ENCODE data around the gene ICAM2.
"Not testable (repeated sequence)": the region's sequence is repeated elsewhere in the genome, so short reads cannot be mapped to it uniquely, and the experiment has no call there.

ICAM2 gene

GRCh38 chr17:63985387-63986140 is 34.9 kb downstream of the ICAM2 start:
- CTCF ChIA-PET = interaction anchor here (0.8 to 2.2 kb wide), 6 partner anchors 10 to 148 kb away, joined by 3 to 10 read pairs (median 4); no protein-coding TSS in a partner anchor
- no peak for DNase-seq (ENCODE audit: extremely low spot score)
- TF ChIP-seq, protein P1, sequence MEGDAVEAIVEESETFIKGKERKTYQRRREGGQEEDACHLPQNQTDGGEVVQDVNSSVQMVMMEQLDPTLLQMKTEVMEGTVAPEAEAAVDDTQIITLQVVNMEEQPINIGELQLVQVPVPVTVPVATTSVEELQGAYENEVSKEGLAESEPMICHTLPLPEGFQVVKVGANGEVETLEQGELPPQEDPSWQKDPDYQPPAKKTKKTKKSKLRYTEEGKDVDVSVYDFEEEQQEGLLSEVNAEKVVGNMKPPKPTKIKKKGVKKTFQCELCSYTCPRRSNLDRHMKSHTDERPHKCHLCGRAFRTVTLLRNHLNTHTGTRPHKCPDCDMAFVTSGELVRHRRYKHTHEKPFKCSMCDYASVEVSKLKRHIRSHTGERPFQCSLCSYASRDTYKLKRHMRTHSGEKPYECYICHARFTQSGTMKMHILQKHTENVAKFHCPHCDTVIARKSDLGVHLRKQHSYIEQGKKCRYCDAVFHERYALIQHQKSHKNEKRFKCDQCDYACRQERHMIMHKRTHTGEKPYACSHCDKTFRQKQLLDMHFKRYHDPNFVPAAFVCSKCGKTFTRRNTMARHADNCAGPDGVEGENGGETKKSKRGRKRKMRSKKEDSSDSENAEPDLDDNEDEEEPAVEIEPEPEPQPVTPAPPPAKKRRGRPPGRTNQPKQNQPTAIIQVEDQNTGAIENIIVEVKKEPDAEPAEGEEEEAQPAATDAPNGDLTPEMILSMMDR (IDR thresholded peaks at IDR 0.05; ENCODE audit: control extremely low read depth, extremely low read depth, low read depth, missing control alignments) = no peak
- POLR2A ChIA-PET = no interaction called here

- CTCF ChIA-PET = interaction anchor here (0.9 to 2.2 kb wide), 7 partner anchors 9 to 149 kb away, joined by 3 to 10 read pairs (median 4); no protein-coding TSS in a partner anchor
- no peak for DNase-seq (ENCODE audit: extremely low spot score)
- TF ChIP-seq, protein P1 (IDR thresholded peaks at IDR 0.05; ENCODE audit: control extremely low read depth, extremely low read depth, low read depth, missing control alignments) = no peak
- POLR2A ChIA-PET = no interaction called here
Observed at GRCh38 chr17:63984651-63985386, 35.6 kb downstream of the ICAM2 start.

- ChIA-PET CTCF (interaction anchor here (0.9 to 2.2 kb wide), 4 partner anchors 13 to 118 kb away, joined by 3 to 10 read pairs (median 4); no protein-coding TSS in a partner anchor), POLR2A (no interaction called here)
- no peak for DNase-seq (ENCODE audit: extremely low spot score)
- TF ChIP-seq, protein P1 (IDR thresholded peaks at IDR 0.05; ENCODE audit: control extremely low read depth, extremely low read depth, low read depth, missing control alignments) = no peak
Observed at GRCh38 chr17:63984236-63984635, 36.2 kb downstream of the ICAM2 start.

DNA sequence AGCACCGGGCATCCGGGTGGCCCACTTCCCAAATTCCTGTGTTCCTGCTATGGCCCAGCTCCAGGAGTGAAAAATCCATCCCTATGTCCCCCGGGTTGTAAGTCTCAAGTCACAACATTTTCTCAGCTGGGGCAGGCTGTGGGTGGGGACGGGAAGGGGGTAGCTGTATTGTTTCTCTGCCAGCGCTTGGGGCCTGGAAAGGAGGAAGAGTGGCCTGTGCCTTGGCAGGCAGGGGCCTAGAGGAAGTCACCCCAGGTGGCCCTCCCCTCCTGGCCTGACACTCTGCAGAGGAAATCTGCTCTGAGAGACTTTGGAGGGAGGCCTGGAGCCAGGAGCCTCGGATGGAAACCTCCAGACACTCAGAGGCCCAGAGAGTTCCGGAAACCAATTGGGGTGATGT is 37.1 kb downstream of the ICAM2 start:
- DNase-seq (ENCODE audit: extremely low spot score) = no peak
- CTCF ChIA-PET = interaction anchor here (1.5 to 1.9 kb wide), 2 partner anchors 37 to 64 kb away, joined by 6 read pairs; partner anchors contain the start of gene GH1
- POLR2A ChIA-PET = no interaction called here
- TF ChIP-seq, protein P1 (IDR thresholded peaks at IDR 0.05; ENCODE audit: control extremely low read depth, extremely low read depth, low read depth, missing control alignments) = no peak

DNA sequence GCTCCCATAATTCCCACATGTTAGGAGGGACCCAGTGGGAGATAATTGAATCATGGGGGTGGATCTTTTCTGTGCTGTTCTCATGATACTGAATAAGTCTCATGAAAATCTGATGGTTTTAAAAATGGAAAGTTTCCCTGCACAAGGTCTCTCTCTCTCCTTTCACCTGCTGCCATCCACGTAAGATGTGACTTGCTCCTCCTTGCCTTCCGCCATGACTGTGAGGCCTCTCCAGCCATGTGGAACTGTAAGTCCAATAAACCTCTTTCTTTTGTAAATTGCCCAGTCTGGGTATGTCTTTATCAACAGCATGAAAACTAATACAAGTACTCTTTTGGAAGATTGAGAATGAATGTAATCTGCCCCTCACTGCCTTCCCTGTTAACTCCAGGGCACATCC is 37.8 kb downstream of the ICAM2 start:
- POLR2A ChIA-PET = not testable (repeated sequence)
- CTCF ChIA-PET = interaction anchor here (1.3 to 1.9 kb wide), 3 partner anchors 24 to 64 kb away, joined by 3 to 6 read pairs (median 6); partner anchors contain the start of gene GH1

GRCh38 chr17:63978272-63979200 is 41.9 kb downstream of the ICAM2 start:
- TF ChIP-seq, protein P1 (IDR thresholded peaks at IDR 0.05; ENCODE audit: control extremely low read depth, extremely low read depth, low read depth, missing control alignments) = no peak
- ChIA-PET CTCF (interaction anchor here (1.3 to 5.5 kb wide), 7 partner anchors 10 to 155 kb away, joined by 3 to 26 read pairs (median 5); no protein-coding TSS in a partner anchor), POLR2A (no interaction called here)
- no peak for DNase-seq (ENCODE audit: extremely low spot score)

More for the DNA sequence above, 37.8 kb downstream of the ICAM2 start:
- not testable (repeated sequence) for DNase-seq (ENCODE audit: extremely low spot score)

All from GM10248 (cell line).